GM12891 (cell line): ENCODE measurements around the gene ME1.

Experiments
- POLR2A ChIP-seq: IDR thresholded peaks from 2 replicates; pipeline ENCODE4 v1.6.1; 2011; ENCODE audit warnings: low read depth, low read length, control low read depth
- POLR2AphosphoS5 ChIP-seq: IDR thresholded peaks from 2 replicates; pipeline ENCODE4 v1.6.1; 2011; ENCODE audit warnings: low read depth, low read length, control low read depth
- SPI1 ChIP-seq: IDR thresholded peaks from 2 replicates; pipeline ENCODE4 v1.6.1; 2011; ENCODE audit warnings: low read depth, low read length, control low read depth
- TAF1 ChIP-seq: IDR thresholded peaks from 2 replicates; pipeline ENCODE4 v1.6.1; 2011; ENCODE audit warnings: low read depth, low read length, control low read depth

- no peak for TF ChIP-seq POLR2A
- no peak for TF ChIP-seq POLR2AphosphoS5
- no peak for TF ChIP-seq TAF1
- TF ChIP-seq SPI1 = no peak
Measured at GRCh38 chr6:83370567-83370966, 60.3 kb downstream of the ME1 start.
